Ascending aorta (tissue), 2 donors: ENCODE data around the gene LMF2. TPM values are rescaled to one million over a fixed set of nuclear protein-coding genes. Genes with fewer than 3 reads are reported as not detected.

Experiments
- DNase-seq, 2 donors: peaks; one replicate each; pipeline ENCODE4 v3.0.0-alpha.2; 2019; ENCODE audit warnings: low spot score in 2 of 2
- H3K27ac ChIP-seq, 2 donors: fragments of 200-600 bp; sonication (generic); one replicate each; pipeline ENCODE4 v1.5.1; 2016 to 2017; ENCODE audit warnings: mild to moderate bottlenecking in 1 of 2
- H3K27me3 ChIP-seq: fragments of 200-600 bp; sonication (generic); one replicate; pipeline ENCODE4 v1.5.1; 2017
- H3K36me3 ChIP-seq, 2 donors: fragments of 200-600 bp; sonication (generic); one replicate each; pipeline ENCODE4 v1.5.1; 2016
- H3K4me1 ChIP-seq, 2 donors: fragments of 200-600 bp; sonication (generic); one replicate each; pipeline ENCODE4 v1.5.1; 2016 to 2017; ENCODE audit warnings: mild to moderate bottlenecking in 1 of 2
- H3K4me3 ChIP-seq, 2 donors: fragments of 200-600 bp; sonication (generic); one replicate each; pipeline ENCODE4 v1.5.1; 2016 to 2017; ENCODE audit warnings: mild to moderate bottlenecking in 1 of 2
- H3K9me3 ChIP-seq, 2 donors: fragments of 200-600 bp; sonication (generic); one replicate each; pipeline ENCODE4 v1.5.1; 2016
- intact Hi-C: fragments of 100-400 bp; cut with DNase I; formaldehyde crosslinking; loops from one replicate; pipeline ENCODE4 v1.15.1; 2023
- total RNA-seq: library from RNA; depleted of rRNA; stranded (reverse); fragments of >200 nt; gene quantifications from one replicate; pipeline ENCODE4 v1.1.0, GENCODE V29; 2016
- TF ChIP-seq, protein P1 (sequence below), 3 experiments: fragments of 200-600 bp in 2 of 3; fragments of 450-650 bp in 1 of 3; sonication (generic) in 2 of 3; IDR thresholded peaks; one replicate each; pipeline ENCODE4 v1.5.1; 2016 to 2019; ENCODE audit warnings: antibody characterized with exemption in 3 of 3, mild to moderate bottlenecking in 1 of 3, moderate library complexity in 1 of 3

The LMF2 gene
- total RNA-seq, 1 donor from 2014 or later, result 119 TPM

DNA sequence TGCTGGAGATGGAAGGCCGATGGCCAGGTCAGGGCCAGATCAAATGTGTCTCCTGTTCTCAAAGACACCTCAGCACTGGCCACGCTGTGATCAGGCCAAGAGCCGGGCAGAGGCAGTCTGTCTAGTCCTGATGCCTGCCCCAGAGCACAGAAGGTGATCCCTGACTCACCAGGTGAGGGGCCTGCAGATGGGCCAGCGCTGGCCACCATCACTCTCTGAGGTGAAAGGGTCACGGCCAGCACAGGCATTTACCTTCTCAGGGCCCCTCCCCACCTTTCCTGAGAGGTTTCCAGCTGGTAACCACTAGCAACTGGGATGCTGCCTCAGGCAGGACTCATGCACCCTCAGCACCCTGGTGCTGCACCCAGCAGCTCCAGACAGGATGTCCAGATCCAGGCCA is 35.5 kb downstream of the LMF2 start:
- intact Hi-C loops, result no loop called here
- Histone ChIP-seq H3K36me3 (peaks cover 12% of the 10 kb centered on the region in 2 donors), H3K9me3 (no peaks in the 10 kb centered on the region), H3K27me3 (no peaks in the 10 kb centered on the region), H3K27ac (no peak overlapping the region), H3K4me3 (no peak overlapping the region), H3K4me1 (peaks cover 25 to 44% of the 10 kb centered on the region in 2 donors)
- DNase-seq, result no peak
- TF ChIP-seq, protein P1, sequence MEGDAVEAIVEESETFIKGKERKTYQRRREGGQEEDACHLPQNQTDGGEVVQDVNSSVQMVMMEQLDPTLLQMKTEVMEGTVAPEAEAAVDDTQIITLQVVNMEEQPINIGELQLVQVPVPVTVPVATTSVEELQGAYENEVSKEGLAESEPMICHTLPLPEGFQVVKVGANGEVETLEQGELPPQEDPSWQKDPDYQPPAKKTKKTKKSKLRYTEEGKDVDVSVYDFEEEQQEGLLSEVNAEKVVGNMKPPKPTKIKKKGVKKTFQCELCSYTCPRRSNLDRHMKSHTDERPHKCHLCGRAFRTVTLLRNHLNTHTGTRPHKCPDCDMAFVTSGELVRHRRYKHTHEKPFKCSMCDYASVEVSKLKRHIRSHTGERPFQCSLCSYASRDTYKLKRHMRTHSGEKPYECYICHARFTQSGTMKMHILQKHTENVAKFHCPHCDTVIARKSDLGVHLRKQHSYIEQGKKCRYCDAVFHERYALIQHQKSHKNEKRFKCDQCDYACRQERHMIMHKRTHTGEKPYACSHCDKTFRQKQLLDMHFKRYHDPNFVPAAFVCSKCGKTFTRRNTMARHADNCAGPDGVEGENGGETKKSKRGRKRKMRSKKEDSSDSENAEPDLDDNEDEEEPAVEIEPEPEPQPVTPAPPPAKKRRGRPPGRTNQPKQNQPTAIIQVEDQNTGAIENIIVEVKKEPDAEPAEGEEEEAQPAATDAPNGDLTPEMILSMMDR (IDR thresholded peaks at IDR 0.05), result no peak

DNA sequence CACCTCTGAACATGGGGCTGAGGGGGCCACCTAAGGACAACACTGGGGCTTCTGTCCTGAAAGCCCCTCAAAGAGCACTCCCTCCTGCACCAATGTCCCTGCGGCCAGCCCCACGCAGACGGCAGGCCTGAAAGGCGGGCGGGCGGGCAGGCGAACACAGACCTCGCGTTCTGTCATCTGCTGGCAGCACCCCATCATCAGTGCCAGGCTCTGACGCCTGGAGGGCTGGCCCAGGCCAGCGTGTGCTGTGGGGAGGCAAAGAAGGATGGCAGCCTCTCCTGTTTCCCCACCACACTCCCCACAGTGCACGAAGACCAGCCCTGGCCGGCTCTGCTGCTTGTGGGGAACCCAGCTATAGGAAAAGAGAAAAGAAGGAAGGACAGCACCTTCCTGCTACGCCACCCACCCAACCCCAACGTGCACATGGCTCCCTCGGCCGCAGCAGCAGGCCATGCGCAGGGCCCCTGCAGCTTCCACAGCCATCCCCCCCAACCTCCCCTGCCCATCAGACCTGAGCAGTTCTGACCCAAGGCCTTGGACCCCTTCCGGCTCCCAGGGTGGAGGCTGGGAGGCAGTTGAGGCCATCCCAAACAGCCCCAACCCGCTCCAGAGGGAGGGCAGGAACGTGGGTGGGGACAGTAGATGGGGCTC is 36.2 kb downstream of the LMF2 start:
- TF ChIP-seq, protein P1 (IDR thresholded peaks at IDR 0.05), result no peak
- Histone ChIP-seq H3K9me3 (no peaks in the 10 kb centered on the region), H3K4me1 (peaks cover 25 to 44% of the 10 kb centered on the region in 2 donors), H3K27ac (no peak overlapping the region), H3K4me3 (no peak overlapping the region), H3K27me3 (no peaks in the 10 kb centered on the region), H3K36me3 (peaks cover 18 to 19% of the 10 kb centered on the region in 2 donors)
- DNase-seq, result no peak
- intact Hi-C loops, result no loop called here

- TF ChIP-seq, protein P1 (IDR thresholded peaks at IDR 0.05), result no peak
- Histone ChIP-seq H3K9me3 (no peaks in the 10 kb centered on the region), H3K4me3 (no peak overlapping the region), H3K27me3 (no peaks in the 10 kb centered on the region), H3K4me1 (peaks cover 25 to 42% of the 10 kb centered on the region in 2 donors), H3K36me3 (peaks cover 26 to 27% of the 10 kb centered on the region in 2 donors), H3K27ac (no peak overlapping the region)
- intact Hi-C loops, result no loop called here
- DNase-seq, result no peak
Measured at GRCh38 chr22:50470491-50470890, 37.0 kb downstream of the LMF2 start.

GRCh38 chr22:50469377-50470305 is 37.9 kb downstream of the LMF2 start:
- H3K27ac ChIP-seq, result no peak overlapping the region
- peaks cover 35% of the 10 kb centered on the region in 2 donors for H3K36me3 ChIP-seq
- H3K4me1 ChIP-seq, result peaks cover 21 to 38% of the 10 kb centered on the region in 2 donors
- H3K9me3 ChIP-seq, result no peaks in the 10 kb centered on the region
- peak; percentile 62 to 85 for DNase-seq
- TF ChIP-seq, protein P1 (IDR thresholded peaks at IDR 0.05), result no peak
- intact Hi-C loops, result no loop called here
- no peaks in the 10 kb centered on the region for H3K27me3 ChIP-seq
- no peak overlapping the region for H3K4me3 ChIP-seq

DNA sequence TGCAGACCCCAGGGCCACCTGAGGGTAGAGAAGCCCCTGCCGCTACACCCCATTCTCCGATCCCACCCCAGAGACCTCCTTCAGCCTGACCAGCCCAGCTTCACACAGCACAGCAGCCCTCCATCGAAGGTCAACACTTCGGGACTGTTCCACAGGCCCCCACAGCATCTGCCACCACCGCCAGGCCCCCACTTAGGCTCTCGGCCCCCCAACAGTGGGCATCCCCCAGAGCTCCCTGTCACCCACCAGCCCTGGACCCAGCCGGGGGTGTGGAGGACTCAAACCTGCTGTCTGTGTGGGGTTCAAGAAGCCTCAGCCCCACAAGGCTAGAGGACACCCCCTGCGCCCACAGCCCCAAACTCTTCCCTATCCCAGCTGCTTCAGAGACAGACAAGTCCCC is 38.9 kb downstream of the LMF2 start:
- Histone ChIP-seq H3K9me3 (no peaks in the 10 kb centered on the region), H3K36me3 (peaks cover 45 to 46% of the 10 kb centered on the region in 2 donors), H3K4me3 (no peak overlapping the region), H3K4me1 (peaks cover 15 to 35% of the 10 kb centered on the region in 2 donors), H3K27me3 (no peaks in the 10 kb centered on the region), H3K27ac (no peak overlapping the region)
- intact Hi-C loops, result no loop called here
- no peak for DNase-seq
- TF ChIP-seq, protein P1 (IDR thresholded peaks at IDR 0.05), result no peak
